ENCODE data around the gene C3orf38. TPM values are rescaled to one million over a fixed set of nuclear protein-coding genes. Genes with fewer than 3 reads are reported as not detected.

Gene C3orf38
- total and polyA plus RNA-seq, 9 of the 15 experiments (the other 6 are each of a cell fraction or from before 2014, with no cell fraction given), result 8.7 to 22.1 (median 16.2) TPM

DNA sequence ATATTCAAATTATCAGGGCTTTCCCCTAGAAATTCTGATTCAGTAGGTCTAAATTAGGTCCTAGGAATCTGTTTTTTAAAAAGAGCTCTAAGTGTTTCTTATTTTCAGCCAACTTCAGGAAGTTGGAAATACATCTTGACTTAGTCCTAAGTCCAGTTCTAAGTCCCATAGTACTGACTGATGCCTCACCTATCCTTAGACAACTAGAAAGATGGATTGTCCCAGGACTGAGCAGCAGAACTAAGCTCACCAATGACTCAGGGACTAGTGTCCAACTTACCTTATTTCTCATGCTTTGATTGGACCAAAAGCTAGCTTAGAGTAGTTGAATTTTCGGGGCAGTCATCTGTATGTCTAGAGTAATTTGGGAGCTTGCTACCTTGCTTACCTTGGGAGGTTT is 26.2 kb upstream of the C3orf38 start (continued):
- no peak for TF ChIP-seq ETV6 (IDR thresholded peaks at IDR 0.05; ENCODE audit: borderline replicate concordance in 1 of 2, low read depth in 2 of 2, low read length in 1 of 2)
- TF ChIP-seq ETV6 (CRISPR knock-in tag; IDR thresholded peaks at IDR 0.05; ENCODE audit: borderline replicate concordance), result no peak
- TF ChIP-seq, protein P1, sequence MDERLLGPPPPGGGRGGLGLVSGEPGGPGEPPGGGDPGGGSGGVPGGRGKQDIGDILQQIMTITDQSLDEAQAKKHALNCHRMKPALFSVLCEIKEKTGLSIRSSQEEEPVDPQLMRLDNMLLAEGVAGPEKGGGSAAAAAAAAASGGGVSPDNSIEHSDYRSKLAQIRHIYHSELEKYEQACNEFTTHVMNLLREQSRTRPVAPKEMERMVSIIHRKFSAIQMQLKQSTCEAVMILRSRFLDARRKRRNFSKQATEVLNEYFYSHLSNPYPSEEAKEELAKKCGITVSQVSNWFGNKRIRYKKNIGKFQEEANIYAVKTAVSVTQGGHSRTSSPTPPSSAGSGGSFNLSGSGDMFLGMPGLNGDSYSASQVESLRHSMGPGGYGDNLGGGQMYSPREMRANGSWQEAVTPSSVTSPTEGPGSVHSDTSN (CRISPR knock-in tag; IDR thresholded peaks at IDR 0.05; ENCODE audit: low read depth), result no peak
- TF ChIP-seq, protein P1 (tag; conservative IDR thresholded peaks at IDR 0.05; ENCODE audit: low read depth), result no peak
- no peak for TF ChIP-seq ESRRA (IDR thresholded peaks at IDR 0.05; ENCODE audit: borderline replicate concordance, low read depth)
- TF ChIP-seq ZNF57 (CRISPR knock-in tag; IDR thresholded peaks at IDR 0.05), result no peak
- TF ChIP-seq MIER1 (IDR thresholded peaks at IDR 0.05; ENCODE audit: low read depth), result no peak
- no peak for TF ChIP-seq TSC22D4 (tag; IDR thresholded peaks at IDR 0.05)

DNA sequence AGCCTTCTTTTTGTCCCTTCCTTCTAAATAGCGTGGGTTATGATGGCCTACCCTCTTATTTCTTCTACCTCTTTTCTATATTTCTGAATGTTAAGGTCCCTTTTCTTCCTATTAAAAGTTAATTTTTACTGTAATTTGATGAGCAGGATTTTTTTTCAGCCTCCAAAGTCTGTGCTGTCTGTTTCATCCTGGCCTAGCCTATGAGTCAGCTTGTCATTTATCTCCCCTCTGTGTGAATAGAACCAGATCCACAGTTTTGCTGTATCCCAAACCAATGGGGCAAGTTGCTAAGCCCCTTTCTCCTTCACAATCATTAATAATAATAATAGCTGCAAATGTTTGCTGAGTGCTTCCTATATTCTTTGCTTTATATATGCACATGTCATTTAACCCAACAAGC is 18.1 kb upstream of the C3orf38 start:
- in situ Hi-C loops (cut with MboI) (loop anchor here (10.0 kb wide), 1 partner anchor 327 kb away; no protein-coding TSS in a partner anchor), intact Hi-C loops (cut with micrococcal nuclease) (no loop called here)
- ATAC-seq, result 0 out of 3 replicates have a peak, but pooled peaks have one; percentile 43
- no peaks in the 10 kb centered on the region; the same call in none of the 3 replicates for H3K79me2 ChIP-seq (ENCODE audit: control insufficient read depth, insufficient read depth, low read length)
- ChIA-PET CTCF (ENCODE audit: low intra/inter-chr PET ratio) (no interaction called here), POLR2A (interaction anchor here (0.6 to 2.0 kb wide), 2 partner anchors 13 to 14 kb away, joined by 3 to 6 read pairs; no protein-coding TSS in a partner anchor)
- no peak for FAIRE-seq
- no peaks in the 10 kb centered on the region for H4K20me1 ChIP-seq (replicated peaks; ENCODE audit: control insufficient read depth, insufficient read depth, low read length)
- H3K27me3 ChIP-seq (ENCODE audit: control insufficient read depth in 2 of 2, insufficient read depth in 2 of 2, low read length in 2 of 2), result no peaks in the 10 kb centered on the region
- H3K4me1 ChIP-seq (replicated peaks in 1 of 2; ENCODE audit: control insufficient read depth in 2 of 2, insufficient read depth in 2 of 2, low read length in 2 of 2), result no peaks in the 10 kb centered on the region; a peak in 1 of 5 replicates
- H3K4me3 ChIP-seq, result no peak overlapping the region
- no peak for DNase-seq (ENCODE audit: extremely low read depth in 1 of 4, low spot score in 3 of 4)
- H3K36me3 ChIP-seq (ENCODE audit: control insufficient read depth, insufficient read depth, low read length), result peaks cover 47% of the 10 kb centered on the region; the same call in 2 of the 3 replicates
- no peak overlapping the region for H3K9ac ChIP-seq (ENCODE audit: insufficient read depth in 1 of 2, low read depth in 2 of 2, low read length in 2 of 2)
- H3K9me1 ChIP-seq (ENCODE audit: control insufficient read depth, insufficient read depth, low read length), result no peaks in the 10 kb centered on the region
- no peak overlapping the region for H3K27ac ChIP-seq (ENCODE audit: extremely low read depth, low read depth, low read length)
- WGBS (ENCODE audit: insufficient coverage, low coverage, missing lambda C conversion rate), result 100% methylated on average over 1 of the region's 1 CpG
- TF ChIP-seq, protein P2, sequence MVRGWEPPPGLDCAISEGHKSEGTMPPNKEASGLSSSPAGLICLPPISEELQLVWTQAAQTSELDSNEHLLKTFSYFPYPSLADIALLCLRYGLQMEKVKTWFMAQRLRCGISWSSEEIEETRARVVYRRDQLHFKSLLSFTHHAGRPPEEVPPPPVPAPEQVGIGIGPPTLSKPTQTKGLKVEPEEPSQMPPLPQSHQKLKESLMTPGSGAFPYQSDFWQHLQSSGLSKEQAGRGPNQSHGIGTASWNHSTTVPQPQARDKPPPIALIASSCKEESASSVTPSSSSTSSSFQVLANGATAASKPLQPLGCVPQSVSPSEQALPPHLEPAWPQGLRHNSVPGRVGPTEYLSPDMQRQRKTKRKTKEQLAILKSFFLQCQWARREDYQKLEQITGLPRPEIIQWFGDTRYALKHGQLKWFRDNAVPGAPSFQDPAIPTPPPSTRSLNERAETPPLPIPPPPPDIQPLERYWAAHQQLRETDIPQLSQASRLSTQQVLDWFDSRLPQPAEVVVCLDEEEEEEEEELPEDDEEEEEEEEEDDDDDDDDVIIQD (CRISPR knock-in tag; IDR thresholded peaks at IDR 0.05), result no peak
- TF ChIP-seq KLF1 (tag; IDR thresholded peaks at IDR 0.05) (no peak), U2AF1 (optimal IDR thresholded peaks at IDR 0.05; ENCODE audit: low read depth, low read length) (no peak), ZKSCAN3 (CRISPR knock-in tag; IDR thresholded peaks at IDR 0.05) (no peak), YBX1 (IDR thresholded peaks at IDR 0.05) (no peak), DACH1 (IDR thresholded peaks at IDR 0.05; ENCODE audit: partially characterized antibody) (no peak), NFE2 (IDR thresholded peaks at IDR 0.05; ENCODE audit: low read depth) (no peak), HOXB6 (CRISPR knock-in tag; IDR thresholded peaks at IDR 0.05; ENCODE audit: borderline replicate concordance) (no peak), TEAD4 (IDR thresholded peaks at IDR 0.05; ENCODE audit: low read length) (no peak), TEAD4 (CRISPR knock-in tag; IDR thresholded peaks at IDR 0.05; ENCODE audit: borderline replicate concordance) (no peak), HNRNPK (IDR thresholded peaks at IDR 0.05; ENCODE audit: low read depth, low read length, poor library complexity, severe bottlenecking) (no peak)
- BruUV-seq (replicated peaks), result no TSS peak
- H2AFZ ChIP-seq (ENCODE audit: low read depth, low read length), result no peak overlapping the region
- no peak overlapping the region for H3K4me2 ChIP-seq (ENCODE audit: insufficient read depth, low read length)
- H3K9me3 ChIP-seq (replicated peaks; ENCODE audit: control insufficient read depth, insufficient read depth, low read depth, low read length), result no peaks in the 10 kb centered on the region
